HEK293 (cell line): ENCODE results near the gene C16orf92.

Experiments used
- CTCF ChIA-PET: fragments of 350-600 bp; formaldehyde crosslinking; extraction: SDS; loops from one replicate; lab custom pipeline; 2021; ENCODE audit warnings: antibody characterized with exemption; lab: Yijun Ruan, JAX
- POLR2A ChIA-PET: fragments of 300-600 bp; formaldehyde crosslinking; extraction: SDS; loops from one replicate; lab custom pipeline; 2020; ENCODE audit warnings: antibody characterized with exemption, inconsistent platforms; lab: Yijun Ruan, JAX
- H3K27ac ChIP-seq: fragments of 200-500 bp; sonication (Bioruptor generic); 2 replicates; pipeline ENCODE4 v1.5.1; 2014; ENCODE audit warnings: low read depth, low read length, control low read depth, inconsistent platforms; ENCODE audit errors: extremely low read depth
- H3K36me3 ChIP-seq, 2 experiments: fragments of 200-500 bp in 1 of 2; sonication (Bioruptor generic) in 1 of 2; 1 replicate in 1 of 2; 2 replicates in 1 of 2; pipeline ENCODE4 v1.5.1; 2014 to 2017; ENCODE audit warnings: inconsistent platforms in 2 of 2, low read length in 2 of 2; ENCODE audit not compliant: control insufficient read depth in 2 of 2, insufficient read depth in 1 of 2
- H3K4me1 ChIP-seq: fragments of 200-500 bp; sonication (Bioruptor generic); 2 replicates; pipeline ENCODE4 v1.5.1; 2014; ENCODE audit warnings: mild to moderate bottlenecking, low read length, inconsistent platforms; ENCODE audit not compliant: control insufficient read depth, insufficient read depth
- H3K4me3 ChIP-seq: 2 replicates; pipeline ENCODE4 v1.5.1; 2011; ENCODE audit warnings: low read depth, mild to moderate bottlenecking, control low read depth, low read length, moderate library complexity
- H3K9me3 ChIP-seq: fragments of 200-500 bp; sonication (Bioruptor generic); 2 replicates; pipeline ENCODE4 v1.5.1; 2014; ENCODE audit warnings: low read depth, low read length, inconsistent platforms; ENCODE audit not compliant: control insufficient read depth, insufficient read depth
- EGR2 ChIP-seq: fragments of 450-650 bp; formaldehyde crosslinking; IDR thresholded peaks from 2 replicates; pipeline ENCODE4 v1.5.1; 2016; ENCODE audit warnings: low read depth, missing biosample characterization, missing genetic modification characterization
- GLIS1 ChIP-seq: fragments of 450-650 bp; formaldehyde crosslinking; IDR thresholded peaks from 2 replicates; pipeline ENCODE4 v1.5.1; 2016; ENCODE audit warnings: missing biosample characterization, missing genetic modification characterization
- HOXD13 ChIP-seq: sonication (generic); formaldehyde crosslinking; IDR thresholded peaks from 2 replicates; pipeline ENCODE4 v1.8.0; 2022; ENCODE audit warnings: missing genetic modification reagents, borderline replicate concordance
- IKZF3 ChIP-seq: fragments of 450-650 bp; IDR thresholded peaks from 2 replicates; pipeline ENCODE4 v1.5.0; 2018; ENCODE audit warnings: missing biosample characterization, mild to moderate bottlenecking, missing genetic modification characterization, moderate library complexity
- KLF1 ChIP-seq: fragments of 450-650 bp; formaldehyde crosslinking; IDR thresholded peaks from 2 replicates; pipeline ENCODE4 v1.5.1; 2016; ENCODE audit warnings: missing biosample characterization, missing genetic modification characterization
- SCRT2 ChIP-seq: fragments of 450-650 bp; formaldehyde crosslinking; IDR thresholded peaks from 2 replicates; pipeline ENCODE4 v1.5.1; 2016; ENCODE audit warnings: missing biosample characterization, missing genetic modification characterization
- ZBTB8A ChIP-seq: fragments of 450-650 bp; formaldehyde crosslinking; IDR thresholded peaks from 2 replicates; pipeline ENCODE4 v1.5.1; 2016; ENCODE audit warnings: missing biosample characterization, missing genetic modification characterization
- ZFHX2 ChIP-seq: fragments of 450-650 bp; formaldehyde crosslinking; conservative IDR thresholded peaks from 2 replicates; pipeline ENCODE4 v1.5.1; 2016; ENCODE audit warnings: missing biosample characterization, missing genetic modification characterization
- ZIC2 ChIP-seq: fragments of 450-650 bp; formaldehyde crosslinking; IDR thresholded peaks from 2 replicates; pipeline ENCODE4 v1.5.1; 2016; ENCODE audit warnings: missing biosample characterization, missing genetic modification characterization
- ZNF138 ChIP-seq: fragments of 450-650 bp; formaldehyde crosslinking; IDR thresholded peaks from 2 replicates; pipeline ENCODE4 v1.5.1; 2016; ENCODE audit warnings: missing biosample characterization, missing genetic modification characterization, borderline replicate concordance
- ZNF350 ChIP-seq: fragments of 450-650 bp; formaldehyde crosslinking; IDR thresholded peaks from 2 replicates; pipeline ENCODE4 v1.5.0; 2017; ENCODE audit warnings: missing biosample characterization, mild to moderate bottlenecking, missing genetic modification characterization
- ZNF37A ChIP-seq: fragments of 450-650 bp; IDR thresholded peaks from 2 replicates; pipeline ENCODE4 v1.5.1; 2018; ENCODE audit warnings: missing biosample characterization, missing genetic modification characterization
- ZNF426 ChIP-seq: fragments of 450-650 bp; formaldehyde crosslinking; IDR thresholded peaks from 2 replicates; pipeline ENCODE4 v1.5.1; 2017; ENCODE audit warnings: missing biosample characterization, missing genetic modification characterization, mild to moderate bottlenecking, inconsistent platforms, moderate library complexity
- ZNF600 ChIP-seq: fragments of 450-650 bp; formaldehyde crosslinking; IDR thresholded peaks from 2 replicates; pipeline ENCODE4 v1.5.1; 2016; ENCODE audit warnings: missing biosample characterization, missing genetic modification characterization
- ZNF658 ChIP-seq: fragments of 450-650 bp; formaldehyde crosslinking; IDR thresholded peaks from 2 replicates; pipeline ENCODE4; 2016; ENCODE audit warnings: missing biosample characterization, missing genetic modification characterization
- ZNF664 ChIP-seq: fragments of 450-650 bp; formaldehyde crosslinking; IDR thresholded peaks from 2 replicates; pipeline ENCODE4 v1.5.1; 2016; ENCODE audit warnings: missing biosample characterization, missing genetic modification characterization
- ZNF677 ChIP-seq: fragments of 450-650 bp; IDR thresholded peaks from 2 replicates; pipeline ENCODE4 v1.5.0; 2018; ENCODE audit warnings: missing biosample characterization, mild to moderate bottlenecking, missing genetic modification characterization, moderate library complexity
- ZXDB ChIP-seq: fragments of 450-650 bp; formaldehyde crosslinking; IDR thresholded peaks from 2 replicates; pipeline ENCODE4 v1.5.1; 2016; ENCODE audit warnings: missing biosample characterization, missing genetic modification characterization
- TF ChIP-seq, protein P1 (sequence below): fragments of 450-650 bp; formaldehyde crosslinking; IDR thresholded peaks from 2 replicates; pipeline ENCODE4 v1.5.1; 2016; ENCODE audit warnings: missing biosample characterization, missing genetic modification characterization
- TF ChIP-seq, protein P2 (sequence below): fragments of 450-650 bp; formaldehyde crosslinking; IDR thresholded peaks from 2 replicates; pipeline ENCODE4 v1.5.1; 2016; ENCODE audit warnings: missing biosample characterization, missing genetic modification characterization
- TF ChIP-seq, protein P3 (sequence below): fragments of 450-650 bp; formaldehyde crosslinking; IDR thresholded peaks from 2 replicates; pipeline ENCODE4 v1.5.1; 2016; ENCODE audit warnings: missing biosample characterization, missing genetic modification characterization
- TF ChIP-seq, protein P4 (sequence below): fragments of 450-650 bp; formaldehyde crosslinking; IDR thresholded peaks from 2 replicates; pipeline ENCODE4 v1.5.1; 2017; ENCODE audit warnings: missing biosample characterization, mild to moderate bottlenecking, missing genetic modification characterization, moderate library complexity

Gene C16orf92

GRCh38 chr16:29975811-29976511 lies 47.0 kb upstream of the C16orf92 start:
- POLR2A ChIA-PET: interaction anchor here (0.8 to 5.4 kb wide), 8 partner anchors 10 to 160 kb away, joined by 3 to 58 read pairs (median 4); partner anchors contain the start of genes HIRIP3, KCTD13, PAGR1 and SEZ6L2
- CTCF ChIA-PET: interaction anchor here (0.6 to 2.0 kb wide), 11 partner anchors 9 to 246 kb away, joined by 3 to 8 read pairs (median 3); partner anchors contain the start of gene KCTD13
- H3K27ac ChIP-seq: no peak overlapping the region; the same call in 1 of the 2 replicates

GRCh38 chr16:29977063-29977825 lies 45.8 kb upstream of the C16orf92 start:
- no peak overlapping the region for H3K27ac ChIP-seq
- ChIA-PET CTCF (interaction anchor here (0.5 to 1.6 kb wide), 5 partner anchors 38 to 284 kb away, joined by 3 to 8 read pairs (median 6); partner anchors contain the start of gene KCTD13), POLR2A (interaction anchor here (1.0 to 5.4 kb wide), 5 partner anchors 10 to 55 kb away, joined by 3 to 58 read pairs (median 3); partner anchors contain the start of genes HIRIP3 and KCTD13)
- H3K4me3 ChIP-seq: no peak overlapping the region
- H3K9me3 ChIP-seq: no peaks in the 10 kb centered on the region
- peaks cover 8% of the 10 kb centered on the region for H3K4me1 ChIP-seq
- peaks cover 12 to 75% of the 10 kb centered on the region in 2 experiments; a peak in 1 of 3 replicates for H3K36me3 ChIP-seq
- no peak for TF ChIP-seq ZNF37A (tag by site-specific recombination)
- peak; percentile 32; the same call in 1 of the 2 replicates for TF ChIP-seq SCRT2 (tag by site-specific recombination)

More at GRCh38 chr16:29975811-29976511, 47.0 kb upstream of the C16orf92 start:
- H3K4me3 ChIP-seq: no peak overlapping the region; the same call in 1 of the 2 replicates
- peaks cover 5 to 71% of the 10 kb centered on the region in 2 experiments; a peak in 1 of 3 replicates for H3K36me3 ChIP-seq
- TF ChIP-seq SCRT2 (tag by site-specific recombination): peak; percentile 78; the same call in 1 of the 2 replicates
- TF ChIP-seq, protein P1, sequence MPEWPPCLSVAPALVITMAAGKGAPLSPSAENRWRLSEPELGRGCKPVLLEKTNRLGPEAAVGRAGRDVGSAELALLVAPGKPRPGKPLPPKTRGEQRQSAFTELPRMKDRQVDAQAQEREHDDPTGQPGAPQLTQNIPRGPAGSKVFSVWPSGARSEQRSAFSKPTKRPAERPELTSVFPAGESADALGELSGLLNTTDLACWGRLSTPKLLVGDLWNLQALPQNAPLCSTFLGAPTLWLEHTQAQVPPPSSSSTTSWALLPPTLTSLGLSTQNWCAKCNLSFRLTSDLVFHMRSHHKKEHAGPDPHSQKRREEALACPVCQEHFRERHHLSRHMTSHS (tag by site-specific recombination): no peak
- TF ChIP-seq KLF1 (tag by site-specific recombination): no peak
- TF ChIP-seq, protein P2, sequence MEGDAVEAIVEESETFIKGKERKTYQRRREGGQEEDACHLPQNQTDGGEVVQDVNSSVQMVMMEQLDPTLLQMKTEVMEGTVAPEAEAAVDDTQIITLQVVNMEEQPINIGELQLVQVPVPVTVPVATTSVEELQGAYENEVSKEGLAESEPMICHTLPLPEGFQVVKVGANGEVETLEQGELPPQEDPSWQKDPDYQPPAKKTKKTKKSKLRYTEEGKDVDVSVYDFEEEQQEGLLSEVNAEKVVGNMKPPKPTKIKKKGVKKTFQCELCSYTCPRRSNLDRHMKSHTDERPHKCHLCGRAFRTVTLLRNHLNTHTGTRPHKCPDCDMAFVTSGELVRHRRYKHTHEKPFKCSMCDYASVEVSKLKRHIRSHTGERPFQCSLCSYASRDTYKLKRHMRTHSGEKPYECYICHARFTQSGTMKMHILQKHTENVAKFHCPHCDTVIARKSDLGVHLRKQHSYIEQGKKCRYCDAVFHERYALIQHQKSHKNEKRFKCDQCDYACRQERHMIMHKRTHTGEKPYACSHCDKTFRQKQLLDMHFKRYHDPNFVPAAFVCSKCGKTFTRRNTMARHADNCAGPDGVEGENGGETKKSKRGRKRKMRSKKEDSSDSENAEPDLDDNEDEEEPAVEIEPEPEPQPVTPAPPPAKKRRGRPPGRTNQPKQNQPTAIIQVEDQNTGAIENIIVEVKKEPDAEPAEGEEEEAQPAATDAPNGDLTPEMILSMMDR (tag by site-specific recombination): peak; percentile 72
- peak; percentile 54; the same call in 1 of the 2 replicates for TF ChIP-seq GLIS1 (tag by site-specific recombination)
- TF ChIP-seq ZXDB: no peak
- no peak for TF ChIP-seq HOXD13 (CRISPR knock-in tag)
- peak; percentile 61; the same call in 1 of the 2 replicates for TF ChIP-seq ZIC2 (tag by site-specific recombination)
- TF ChIP-seq ZFHX2 (tag by site-specific recombination): peak; percentile 61
- TF ChIP-seq ZNF138: no peak
- TF ChIP-seq, protein P3, sequence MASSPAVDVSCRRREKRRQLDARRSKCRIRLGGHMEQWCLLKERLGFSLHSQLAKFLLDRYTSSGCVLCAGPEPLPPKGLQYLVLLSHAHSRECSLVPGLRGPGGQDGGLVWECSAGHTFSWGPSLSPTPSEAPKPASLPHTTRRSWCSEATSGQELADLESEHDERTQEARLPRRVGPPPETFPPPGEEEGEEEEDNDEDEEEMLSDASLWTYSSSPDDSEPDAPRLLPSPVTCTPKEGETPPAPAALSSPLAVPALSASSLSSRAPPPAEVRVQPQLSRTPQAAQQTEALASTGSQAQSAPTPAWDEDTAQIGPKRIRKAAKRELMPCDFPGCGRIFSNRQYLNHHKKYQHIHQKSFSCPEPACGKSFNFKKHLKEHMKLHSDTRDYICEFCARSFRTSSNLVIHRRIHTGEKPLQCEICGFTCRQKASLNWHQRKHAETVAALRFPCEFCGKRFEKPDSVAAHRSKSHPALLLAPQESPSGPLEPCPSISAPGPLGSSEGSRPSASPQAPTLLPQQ (tag by site-specific recombination): 0 out of 2 replicates have a peak, but pooled peaks have one; percentile 21
- TF ChIP-seq IKZF3 (tag by site-specific recombination): no peak
- no peak for TF ChIP-seq ZNF350 (tag by site-specific recombination)
- TF ChIP-seq EGR2 (tag by site-specific recombination): peak; percentile 52
- no peak for TF ChIP-seq ZNF658 (tag by site-specific recombination)
- peak; percentile 56 for TF ChIP-seq ZBTB8A (tag by site-specific recombination)
- peak; percentile 78; the same call in 1 of the 2 replicates for TF ChIP-seq ZNF600 (tag by site-specific recombination)
- TF ChIP-seq ZNF677 (tag by site-specific recombination): no peak
- TF ChIP-seq ZNF664 (tag by site-specific recombination): peak; percentile 50; the same call in 1 of the 2 replicates
- TF ChIP-seq, protein P4, sequence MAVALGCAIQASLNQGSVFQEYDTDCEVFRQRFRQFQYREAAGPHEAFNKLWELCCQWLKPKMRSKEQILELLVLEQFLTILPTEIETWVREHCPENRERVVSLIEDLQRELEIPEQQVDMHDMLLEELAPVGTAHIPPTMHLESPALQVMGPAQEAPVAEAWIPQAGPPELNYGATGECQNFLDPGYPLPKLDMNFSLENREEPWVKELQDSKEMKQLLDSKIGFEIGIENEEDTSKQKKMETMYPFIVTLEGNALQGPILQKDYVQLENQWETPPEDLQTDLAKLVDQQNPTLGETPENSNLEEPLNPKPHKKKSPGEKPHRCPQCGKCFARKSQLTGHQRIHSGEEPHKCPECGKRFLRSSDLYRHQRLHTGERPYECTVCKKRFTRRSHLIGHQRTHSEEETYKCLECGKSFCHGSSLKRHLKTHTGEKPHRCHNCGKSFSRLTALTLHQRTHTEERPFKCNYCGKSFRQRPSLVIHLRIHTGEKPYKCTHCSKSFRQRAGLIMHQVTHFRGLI: peak; percentile 63; the same call in 1 of the 2 replicates
- no peak for TF ChIP-seq ZNF426
- TF ChIP-seq, all 188 proteins: peak for 11
- H3K4me1 ChIP-seq: peaks cover 8% of the 10 kb centered on the region
- no peaks in the 10 kb centered on the region for H3K9me3 ChIP-seq
